ENCODE results near the gene PLET1.
"Not testable (repeated sequence)": the region's sequence is repeated elsewhere in the genome, so short reads cannot be mapped to it uniquely, and the experiment has no call there.

Gene PLET1

DNA sequence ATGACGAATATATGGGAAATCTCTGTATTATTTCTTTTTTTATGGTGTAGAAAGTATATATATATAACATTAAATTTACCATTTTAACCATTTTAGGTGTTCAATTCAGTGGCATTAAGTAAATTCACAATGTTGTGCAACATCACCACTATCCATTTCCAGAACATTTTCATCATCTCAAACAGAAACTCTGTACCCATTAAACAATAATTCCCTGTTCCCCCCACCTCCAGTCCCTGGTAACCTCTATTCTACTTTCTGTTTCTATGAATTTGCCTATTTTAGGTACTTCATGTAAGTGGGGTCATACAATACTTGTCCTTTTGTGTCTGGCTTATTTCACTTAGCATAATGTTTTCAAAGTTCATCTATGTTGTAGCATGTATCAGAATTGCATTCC lies 49.8 kb downstream of the PLET1 start:
- DNase-seq: no peak

DNA sequence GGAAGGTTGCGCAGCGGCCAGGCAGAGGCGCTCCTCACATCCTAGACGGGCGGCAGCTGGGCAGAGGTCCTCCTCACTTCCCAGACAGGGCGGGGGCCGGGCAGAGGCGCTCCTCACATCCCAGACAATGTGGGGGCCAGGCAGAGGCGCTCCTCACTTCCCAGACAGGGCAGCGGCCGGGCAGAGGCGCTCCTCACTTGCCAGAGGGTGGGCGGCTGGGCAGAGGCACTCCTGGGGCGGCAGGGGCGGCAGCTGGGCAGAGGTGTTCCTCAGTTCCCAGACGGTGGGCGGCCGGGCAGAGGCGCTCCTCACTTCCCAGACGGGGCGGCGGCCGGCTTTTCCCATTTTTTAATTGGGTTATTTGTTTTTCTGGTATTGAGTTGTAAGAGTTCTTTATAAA lies 54.6 kb downstream of the PLET1 start:
- DNase-seq: no peak

DNA sequence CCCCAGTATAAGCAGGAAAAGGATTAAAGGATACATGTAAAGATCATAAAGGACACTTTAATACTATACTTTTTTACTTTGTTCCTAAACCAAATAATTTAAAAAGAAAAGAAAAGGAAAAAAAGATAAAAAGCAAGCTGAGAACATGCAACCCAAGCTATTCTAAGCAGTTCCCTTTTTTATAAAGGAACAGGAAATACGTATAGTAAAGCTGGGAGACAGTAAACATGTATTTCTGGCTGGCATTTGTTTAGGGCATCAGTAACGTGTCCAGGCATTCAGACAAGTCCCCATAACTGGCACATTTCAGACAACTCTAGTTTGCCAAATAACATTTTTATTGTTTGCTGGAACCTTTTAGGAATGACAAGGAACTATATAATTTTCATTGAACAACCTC lies 60.4 kb downstream of the PLET1 start:
- no peak for DNase-seq

DNA sequence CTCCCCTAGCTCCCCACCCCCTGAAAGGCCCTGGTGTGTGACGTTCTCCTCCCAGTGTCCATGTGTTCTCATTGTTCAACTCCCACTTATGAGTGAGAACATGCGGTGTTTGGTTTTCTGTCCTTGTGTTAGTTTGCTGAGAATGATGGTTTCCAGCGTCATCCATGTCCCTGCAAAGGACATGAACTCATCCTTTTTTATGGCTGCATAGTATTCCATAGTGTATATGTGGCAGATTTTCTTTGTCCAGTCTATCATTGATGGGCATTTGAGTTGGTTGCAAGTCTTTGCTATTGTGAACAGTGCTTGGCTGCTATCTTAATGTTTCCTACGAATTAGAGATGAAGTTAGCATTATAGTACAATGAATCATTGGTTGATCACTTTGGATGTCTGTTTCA lies 61.6 kb downstream of the PLET1 start:
- not testable (repeated sequence) for DNase-seq
